HL-60 (cell line): ENCODE measurements around the gene TRIM47.

Source experiments
- DNase-seq, 2 experiments: peaks; one replicate each; pipeline ENCODE4 v3.0.0-alpha.2; 2010 to 2020; ENCODE audit warnings: low read depth in 1 of 2, low spot score in 1 of 2
- H3K27ac ChIP-seq: fragments of 250-450 bp; sonication (Bioruptor Pico); replicated peaks from 2 replicates; pipeline ENCODE4 v1.5.1; 2020; ENCODE audit warnings: mild to moderate bottlenecking, moderate library complexity
- H3K27me3 ChIP-seq: fragments of 250-450 bp; sonication (Bioruptor Pico); 2 replicates; pipeline ENCODE4 v1.5.1; 2021; ENCODE audit warnings: mild to moderate bottlenecking, moderate library complexity; ENCODE audit not compliant: insufficient read depth, poor library complexity, severe bottlenecking
- H3K4me3 ChIP-seq: replicated peaks from 2 replicates; pipeline ENCODE4 v1.5.1; 2011; ENCODE audit warnings: mild to moderate bottlenecking, control low read depth, low read length; ENCODE audit not compliant: insufficient read depth
- GABPA ChIP-seq: IDR thresholded peaks from 2 replicates; pipeline ENCODE4 v1.6.1; 2012; ENCODE audit warnings: low read depth
- POLR2AphosphoS5 ChIP-seq: IDR thresholded peaks from 2 replicates; pipeline ENCODE4 v1.6.1; 2012; ENCODE audit warnings: low read depth
- SPI1 ChIP-seq: IDR thresholded peaks from 2 replicates; pipeline ENCODE4 v1.6.1; 2012; ENCODE audit warnings: low read depth, mild to moderate bottlenecking, borderline replicate concordance
- TF ChIP-seq, protein P1 (sequence below): IDR thresholded peaks from 2 replicates; pipeline ENCODE4 v1.6.1; 2012; ENCODE audit warnings: low read depth; ENCODE audit not compliant: insufficient replicate concordance
- TF ChIP-seq, protein P2 (sequence below): IDR thresholded peaks from one replicate; pipeline ENCODE4 v1.5.1; 2011; ENCODE audit warnings: low read length, control low read depth, inconsistent platforms; ENCODE audit not compliant: insufficient read depth

The TRIM47 gene

DNA sequence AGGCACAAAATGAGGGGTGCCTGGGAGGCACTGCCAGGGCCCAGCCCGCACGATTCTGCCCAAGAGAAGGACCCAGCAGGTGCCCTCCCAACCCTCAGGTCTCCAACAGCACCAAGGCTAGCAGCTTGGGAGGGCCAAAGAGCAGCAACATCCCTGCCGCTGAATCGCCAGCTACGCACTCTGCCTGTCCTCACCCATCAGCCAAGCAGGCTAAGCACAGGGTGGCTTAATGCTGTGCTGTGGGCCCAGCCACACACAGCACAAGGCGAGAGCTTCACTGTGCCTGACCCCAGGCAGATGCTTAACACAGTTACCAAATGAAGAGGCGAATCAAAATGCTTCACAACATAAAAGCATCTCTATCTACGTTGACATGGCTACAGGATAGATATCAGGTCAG, 36.9 kb upstream of the TRIM47 start:
- H3K27me3 ChIP-seq = no peaks in the 10 kb centered on the region
- H3K27ac ChIP-seq = no peak overlapping the region
- no peak overlapping the region for H3K4me3 ChIP-seq
- no peak for DNase-seq
- TF ChIP-seq, protein P1, sequence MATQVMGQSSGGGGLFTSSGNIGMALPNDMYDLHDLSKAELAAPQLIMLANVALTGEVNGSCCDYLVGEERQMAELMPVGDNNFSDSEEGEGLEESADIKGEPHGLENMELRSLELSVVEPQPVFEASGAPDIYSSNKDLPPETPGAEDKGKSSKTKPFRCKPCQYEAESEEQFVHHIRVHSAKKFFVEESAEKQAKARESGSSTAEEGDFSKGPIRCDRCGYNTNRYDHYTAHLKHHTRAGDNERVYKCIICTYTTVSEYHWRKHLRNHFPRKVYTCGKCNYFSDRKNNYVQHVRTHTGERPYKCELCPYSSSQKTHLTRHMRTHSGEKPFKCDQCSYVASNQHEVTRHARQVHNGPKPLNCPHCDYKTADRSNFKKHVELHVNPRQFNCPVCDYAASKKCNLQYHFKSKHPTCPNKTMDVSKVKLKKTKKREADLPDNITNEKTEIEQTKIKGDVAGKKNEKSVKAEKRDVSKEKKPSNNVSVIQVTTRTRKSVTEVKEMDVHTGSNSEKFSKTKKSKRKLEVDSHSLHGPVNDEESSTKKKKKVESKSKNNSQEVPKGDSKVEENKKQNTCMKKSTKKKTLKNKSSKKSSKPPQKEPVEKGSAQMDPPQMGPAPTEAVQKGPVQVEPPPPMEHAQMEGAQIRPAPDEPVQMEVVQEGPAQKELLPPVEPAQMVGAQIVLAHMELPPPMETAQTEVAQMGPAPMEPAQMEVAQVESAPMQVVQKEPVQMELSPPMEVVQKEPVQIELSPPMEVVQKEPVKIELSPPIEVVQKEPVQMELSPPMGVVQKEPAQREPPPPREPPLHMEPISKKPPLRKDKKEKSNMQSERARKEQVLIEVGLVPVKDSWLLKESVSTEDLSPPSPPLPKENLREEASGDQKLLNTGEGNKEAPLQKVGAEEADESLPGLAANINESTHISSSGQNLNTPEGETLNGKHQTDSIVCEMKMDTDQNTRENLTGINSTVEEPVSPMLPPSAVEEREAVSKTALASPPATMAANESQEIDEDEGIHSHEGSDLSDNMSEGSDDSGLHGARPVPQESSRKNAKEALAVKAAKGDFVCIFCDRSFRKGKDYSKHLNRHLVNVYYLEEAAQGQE = no peak

DNA sequence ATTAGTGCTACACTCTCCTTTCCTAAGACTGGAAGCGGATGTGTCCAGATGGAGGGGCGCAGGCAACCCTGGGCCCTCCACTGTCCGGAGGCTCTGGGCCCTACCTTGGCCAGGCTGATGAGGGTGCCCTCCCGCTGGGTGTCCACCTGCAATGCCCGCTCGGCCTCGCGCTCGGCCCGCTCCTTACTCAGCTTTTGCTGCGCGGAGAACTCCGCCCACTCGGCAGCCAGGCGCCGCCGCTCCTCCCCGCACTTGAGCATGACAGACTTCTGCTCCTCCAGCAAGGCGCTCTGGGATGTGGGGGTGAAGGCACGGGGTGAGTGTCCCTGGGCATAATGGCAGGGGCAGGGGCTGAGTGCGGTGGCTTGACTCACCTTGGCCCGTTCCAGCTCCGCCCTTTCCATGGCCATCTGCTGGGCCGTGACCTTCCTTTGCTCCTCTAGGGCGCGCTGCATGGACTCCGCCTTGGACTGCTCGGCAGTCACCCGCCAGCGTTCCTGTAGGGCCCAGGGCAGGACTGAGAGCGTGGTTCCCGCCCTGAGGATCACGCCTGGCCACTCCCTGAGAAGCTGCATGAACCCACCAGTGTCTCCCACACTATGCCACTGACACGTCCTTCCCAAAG, 36.4 kb upstream of the TRIM47 start:
- Histone ChIP-seq H3K27ac (no peak overlapping the region), H3K27me3 (no peaks in the 10 kb centered on the region), H3K4me3 (no peak overlapping the region)
- TF ChIP-seq GABPA (no peak), POLR2AphosphoS5 (no peak), SPI1 (no peak)
- TF ChIP-seq, protein P1 = no peak
- TF ChIP-seq, protein P2, sequence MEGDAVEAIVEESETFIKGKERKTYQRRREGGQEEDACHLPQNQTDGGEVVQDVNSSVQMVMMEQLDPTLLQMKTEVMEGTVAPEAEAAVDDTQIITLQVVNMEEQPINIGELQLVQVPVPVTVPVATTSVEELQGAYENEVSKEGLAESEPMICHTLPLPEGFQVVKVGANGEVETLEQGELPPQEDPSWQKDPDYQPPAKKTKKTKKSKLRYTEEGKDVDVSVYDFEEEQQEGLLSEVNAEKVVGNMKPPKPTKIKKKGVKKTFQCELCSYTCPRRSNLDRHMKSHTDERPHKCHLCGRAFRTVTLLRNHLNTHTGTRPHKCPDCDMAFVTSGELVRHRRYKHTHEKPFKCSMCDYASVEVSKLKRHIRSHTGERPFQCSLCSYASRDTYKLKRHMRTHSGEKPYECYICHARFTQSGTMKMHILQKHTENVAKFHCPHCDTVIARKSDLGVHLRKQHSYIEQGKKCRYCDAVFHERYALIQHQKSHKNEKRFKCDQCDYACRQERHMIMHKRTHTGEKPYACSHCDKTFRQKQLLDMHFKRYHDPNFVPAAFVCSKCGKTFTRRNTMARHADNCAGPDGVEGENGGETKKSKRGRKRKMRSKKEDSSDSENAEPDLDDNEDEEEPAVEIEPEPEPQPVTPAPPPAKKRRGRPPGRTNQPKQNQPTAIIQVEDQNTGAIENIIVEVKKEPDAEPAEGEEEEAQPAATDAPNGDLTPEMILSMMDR = no peak
- DNase-seq = no peak

DNA sequence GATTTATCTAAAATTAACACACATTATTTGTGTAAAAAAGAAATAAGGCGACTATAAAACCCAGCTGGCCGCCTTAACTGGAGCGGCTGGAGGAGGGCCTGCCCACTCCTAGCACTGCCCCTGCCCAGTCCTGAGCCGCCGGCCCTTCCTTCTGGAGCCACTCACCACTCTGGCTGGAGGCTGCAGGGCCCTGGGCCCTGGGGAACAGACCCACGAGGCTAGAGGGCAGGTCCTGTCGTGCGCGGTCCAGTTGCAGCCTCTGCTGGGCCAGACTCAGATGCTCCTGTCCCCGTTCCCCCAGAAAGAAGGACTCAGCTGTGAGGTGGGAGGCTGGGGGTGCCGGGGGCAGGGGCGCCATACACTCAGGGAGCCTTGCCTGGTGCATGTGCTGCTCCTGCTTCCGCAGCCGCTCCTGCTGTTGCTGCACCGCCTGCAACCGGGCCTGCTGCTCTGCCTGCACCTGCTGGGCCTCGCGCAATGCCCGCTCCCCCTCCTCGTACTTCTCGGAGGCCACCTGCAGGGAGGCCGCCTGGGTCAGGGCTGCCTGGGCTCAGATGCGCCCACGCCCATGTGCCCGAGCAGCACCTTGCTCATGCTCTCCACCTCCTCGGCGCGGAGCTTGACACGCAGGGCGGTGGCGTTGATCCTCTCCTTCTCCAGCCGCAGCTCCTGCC, 35.3 kb upstream of the TRIM47 start:
- DNase-seq = no peak
- H3K4me3 ChIP-seq = no peak overlapping the region
- no peaks in the 10 kb centered on the region for H3K27me3 ChIP-seq
- H3K27ac ChIP-seq = no peak overlapping the region
- TF ChIP-seq SPI1 (no peak), GABPA (no peak)
- TF ChIP-seq, protein P1 = no peak

DNA sequence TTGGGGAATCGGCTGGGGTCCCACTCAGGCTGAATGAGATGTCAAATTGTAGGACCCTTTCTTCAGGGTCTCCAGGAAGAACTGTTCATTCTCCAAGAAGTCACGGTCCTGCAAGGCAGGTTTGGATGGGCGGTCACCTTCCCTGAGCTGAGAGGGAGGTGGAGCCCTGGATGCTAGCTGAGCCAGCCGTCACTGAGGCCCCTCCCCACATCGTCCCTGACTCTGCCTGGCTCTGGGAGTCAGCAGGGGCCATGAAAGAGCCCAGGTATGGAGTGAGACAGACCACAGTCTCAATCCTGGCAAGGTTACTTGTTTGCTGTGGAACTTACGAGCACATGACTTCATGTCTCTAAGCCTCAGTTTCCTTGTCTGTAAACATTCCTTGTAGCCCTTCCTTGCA, 32.3 kb upstream of the TRIM47 start:
- DNase-seq = no peak
- Histone ChIP-seq H3K27me3 (no peaks in the 10 kb centered on the region), H3K4me3 (no peak overlapping the region), H3K27ac (no peak overlapping the region)
- TF ChIP-seq, protein P1 = no peak
- TF ChIP-seq GABPA = no peak
- TF ChIP-seq, protein P2 = no peak
- no peak for TF ChIP-seq SPI1
- no peak for TF ChIP-seq POLR2AphosphoS5
